UCSD-AML1 (cell line): Measurements from ENCODE around the gene KYNU.
"Not testable (repeated sequence)": the region's sequence is repeated elsewhere in the genome, so short reads cannot be mapped to it uniquely, and the experiment has no call there.

Experiments
- DNase-seq: peaks from one replicate; lab custom pipeline; 2025; ENCODE audit not compliant: unreplicated experiment; lab: John Stamatoyannopoulos, UW

KYNU gene

DNA sequence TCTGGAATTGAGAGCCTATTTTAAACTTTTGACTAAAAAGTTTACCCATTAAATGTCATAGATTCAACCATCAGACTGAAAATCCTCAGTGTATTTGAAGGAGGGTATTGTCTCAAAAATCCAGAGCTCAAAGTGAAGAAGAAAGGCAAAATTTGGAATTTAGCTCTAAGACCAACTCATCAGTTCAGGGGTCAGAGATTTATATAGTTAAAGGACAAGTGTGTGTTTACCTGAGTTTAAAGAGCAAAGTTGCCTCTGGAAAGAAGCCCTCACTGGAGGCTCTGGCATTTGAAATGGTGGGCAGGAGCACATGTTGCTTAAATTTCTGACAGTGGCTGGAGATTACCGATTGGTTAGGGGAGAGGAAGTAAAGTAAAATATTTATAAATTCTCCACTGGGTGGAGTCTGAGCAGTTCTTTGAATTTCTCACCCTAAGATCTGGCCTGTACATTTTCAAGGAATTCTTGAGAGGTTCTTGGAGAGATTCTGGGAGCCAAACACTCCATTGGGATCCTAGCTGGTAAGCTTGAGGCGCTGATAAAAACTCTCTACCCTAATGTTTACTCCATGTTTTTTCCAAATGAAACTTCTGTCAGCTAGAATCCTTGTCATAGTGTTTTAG is at the start of gene KYNU:
Gene KYNU, plus strand, starts transcription at position 449 of the 623 bp plus-strand sequence. CDS start 7,704 bp downstream, outside the sequence.
- DNase-seq, result no peak

GRCh38 chr2:142834021-142834420 is 43.4 kb upstream of the KYNU start:
- DNase-seq, result no peak

GRCh38 chr2:142840436-142840835 is 37.0 kb upstream of the KYNU start:
- no peak for DNase-seq

DNA sequence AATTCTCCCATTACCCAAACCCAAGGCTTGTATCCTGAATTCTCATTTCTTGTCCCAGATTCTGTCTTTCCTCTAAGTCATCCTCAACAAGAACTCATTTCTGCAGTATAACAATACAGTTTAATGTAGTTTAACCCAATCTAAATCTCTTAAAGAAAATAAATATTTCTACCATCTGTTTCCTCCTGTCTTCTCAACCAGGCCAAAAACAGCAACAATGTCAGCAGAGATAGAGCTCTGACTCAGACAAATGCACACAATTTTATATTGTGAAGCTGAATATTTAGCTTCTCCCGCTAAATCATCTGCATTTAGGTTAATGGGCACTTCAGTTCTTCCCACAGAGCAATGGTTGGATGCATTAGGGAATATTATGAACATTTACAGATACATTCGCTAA is 35.7 kb upstream of the KYNU start:
- DNase-seq, result no peak

GRCh38 chr2:142842369-142842768 is 35.1 kb upstream of the KYNU start:
- DNase-seq, result no peak

- DNase-seq, result no peak
Measured at GRCh38 chr2:142843731-142844130, 33.7 kb upstream of the KYNU start.

DNA sequence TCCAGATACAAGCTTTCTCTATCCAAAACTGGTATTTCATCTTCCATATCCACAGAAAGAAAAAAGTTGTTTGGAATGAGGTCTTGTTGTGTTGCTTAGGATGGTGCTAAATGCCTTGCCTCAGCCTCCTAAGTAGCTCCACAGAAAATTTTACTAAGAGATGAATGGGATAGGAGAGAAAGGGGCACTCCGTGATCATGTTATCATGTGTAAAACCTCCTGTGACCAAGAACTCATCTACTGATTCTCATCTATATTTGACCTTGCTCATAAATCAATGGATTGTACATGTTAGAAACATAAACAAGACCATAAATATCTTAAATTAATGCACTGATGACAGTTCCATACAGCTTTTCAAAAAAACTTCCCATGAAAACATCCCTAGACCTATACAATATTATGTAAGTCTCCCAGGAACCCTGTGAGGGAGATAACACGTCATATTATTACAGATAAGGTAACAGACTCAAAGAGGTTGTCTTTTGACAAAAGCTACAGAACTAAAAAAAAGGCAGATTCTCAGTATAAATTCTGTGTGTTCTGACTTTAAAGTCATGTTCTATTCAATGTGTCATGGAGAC is 29.3 kb upstream of the KYNU start:
- no peak for DNase-seq

DNA sequence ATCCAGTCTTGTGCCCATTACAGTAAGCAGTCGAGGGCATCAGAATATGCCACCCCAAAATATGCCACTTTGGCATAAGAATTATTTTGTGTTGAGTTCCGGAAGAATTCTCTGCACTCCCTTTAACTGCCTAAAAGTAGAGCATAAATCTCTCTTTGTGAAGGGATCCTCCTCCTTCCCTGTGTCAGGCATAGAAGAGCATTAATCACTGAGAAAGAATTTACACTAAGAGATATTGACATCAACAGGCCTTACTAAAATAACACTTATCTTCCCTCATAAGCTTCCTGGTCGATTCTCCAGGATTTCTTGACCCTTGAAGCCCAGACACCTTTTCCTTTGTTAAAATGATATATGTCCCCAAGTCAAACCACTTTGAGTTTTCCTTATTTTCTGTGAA is 27.6 kb upstream of the KYNU start:
- no peak for DNase-seq

- no peak for DNase-seq
Measured at GRCh38 chr2:142853912-142854311, 23.6 kb upstream of the KYNU start.

DNA sequence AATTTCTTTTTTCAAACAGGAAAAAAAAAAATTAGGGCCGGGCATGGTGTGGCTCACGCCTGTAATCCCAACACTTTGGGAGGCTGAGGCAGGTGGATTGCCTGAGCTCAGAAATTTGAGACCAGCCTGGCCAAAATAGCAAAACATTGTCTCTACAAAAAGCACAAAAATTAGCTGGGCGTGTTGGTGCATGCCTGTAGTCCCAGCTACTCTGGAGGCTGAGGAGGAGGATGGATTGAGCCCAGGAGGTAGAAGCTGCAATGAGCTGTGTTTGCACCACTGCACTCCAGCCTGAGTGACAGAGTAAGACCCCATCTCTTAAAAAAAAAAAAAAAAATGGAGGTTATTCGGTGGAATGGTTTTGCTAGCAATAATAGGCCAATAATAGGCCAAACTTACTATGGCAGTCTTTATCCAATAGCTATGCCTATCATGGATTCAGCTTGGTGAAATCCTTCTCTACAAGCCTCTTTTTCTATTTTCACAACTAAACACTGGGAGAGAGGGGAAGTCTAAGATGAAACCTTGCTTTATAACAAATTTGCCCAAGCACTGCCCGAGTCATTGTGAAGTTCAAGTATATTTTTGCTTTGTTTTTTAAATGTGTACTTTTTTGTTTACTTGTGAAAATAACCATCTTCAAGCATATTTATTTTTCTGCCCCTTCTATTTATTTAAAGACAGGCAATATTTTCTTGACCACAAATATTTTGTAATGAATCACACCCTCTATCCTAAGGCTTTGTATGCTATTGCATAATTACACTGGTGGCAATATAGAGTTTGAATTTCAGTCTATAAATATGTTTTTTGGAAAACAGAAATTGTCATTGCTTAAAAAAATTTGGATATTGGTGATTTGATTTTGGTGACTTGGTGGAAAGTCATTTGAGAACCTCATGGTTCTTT is 20.0 kb upstream of the KYNU start:
- DNase-seq, result no peak

GRCh38 chr2:142858961-142859360 is 18.5 kb upstream of the KYNU start:
- DNase-seq, result no peak

DNA sequence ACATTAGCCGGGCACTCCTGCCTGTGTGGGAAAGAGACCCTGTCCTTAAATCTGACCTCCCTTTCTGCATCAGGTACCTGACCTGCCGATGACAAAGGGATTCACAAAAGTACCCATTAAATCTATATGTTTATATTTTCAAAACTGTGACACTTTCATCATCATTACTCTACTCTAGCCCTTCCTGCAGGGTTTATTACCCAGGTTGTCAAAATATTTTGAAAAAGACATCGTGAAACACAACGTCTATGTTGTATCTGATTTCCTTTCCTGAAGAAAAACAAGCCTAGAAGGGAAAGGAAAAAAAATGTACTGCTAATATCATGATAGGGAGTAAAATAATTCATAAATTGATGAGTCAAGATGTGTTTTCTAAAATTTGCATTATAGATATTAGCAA is 15.2 kb upstream of the KYNU start:
- no peak for DNase-seq

GRCh38 chr2:142862847-142863246 is 14.6 kb upstream of the KYNU start:
- DNase-seq, result no peak

DNA sequence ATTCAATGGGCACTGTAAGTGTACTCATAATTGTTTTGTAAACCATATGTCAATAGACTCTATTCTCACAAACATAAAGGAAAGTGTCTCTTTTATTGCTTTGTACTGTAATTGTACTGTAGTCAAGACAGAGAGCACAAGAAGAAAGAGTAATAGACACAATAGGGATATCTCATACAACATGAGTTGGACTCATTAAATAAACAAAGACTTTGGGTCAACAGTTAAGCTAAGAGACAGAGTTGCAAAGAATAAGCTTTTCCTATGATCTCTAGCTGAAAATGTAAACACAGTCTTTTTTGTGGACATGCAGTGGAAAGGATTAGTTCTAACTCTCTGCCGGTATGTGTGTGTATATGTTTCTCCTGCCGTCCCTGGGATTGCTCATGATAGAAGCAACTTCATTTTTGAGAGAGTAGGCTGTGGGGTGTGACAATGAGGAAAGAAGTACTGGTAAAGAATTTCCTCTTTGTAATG is 13.9 kb upstream of the KYNU start:
- no peak for DNase-seq

DNA sequence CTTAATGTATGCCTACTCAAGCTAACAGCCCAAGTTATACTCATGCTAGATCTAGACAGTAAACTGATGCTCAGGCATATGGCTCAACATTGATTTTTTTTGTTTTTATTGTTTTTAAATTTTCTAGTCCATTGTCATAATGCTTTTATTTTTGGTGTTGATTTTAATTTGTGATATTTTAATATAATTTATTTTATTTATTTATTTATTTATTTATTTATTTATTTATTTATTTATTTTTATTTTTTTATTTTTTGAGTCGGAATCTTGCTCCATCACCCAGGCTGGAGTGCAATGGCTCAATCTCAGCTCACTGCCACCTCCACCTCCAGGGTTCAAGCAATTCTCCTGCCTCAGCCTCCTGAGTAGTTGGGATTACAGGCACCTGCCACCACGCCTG is 12.9 kb upstream of the KYNU start:
- DNase-seq, result not testable (repeated sequence)

GRCh38 chr2:142865924-142866323 is 11.5 kb upstream of the KYNU start:
- no peak for DNase-seq

- DNase-seq, result no peak
Measured at GRCh38 chr2:142866426-142866825, 11.0 kb upstream of the KYNU start.

GRCh38 chr2:142867136-142867535 is 10.3 kb upstream of the KYNU start:
- no peak for DNase-seq

- DNase-seq, result no peak
Measured at GRCh38 chr2:142868229-142868762, 9.2 kb upstream of the KYNU start.

DNA sequence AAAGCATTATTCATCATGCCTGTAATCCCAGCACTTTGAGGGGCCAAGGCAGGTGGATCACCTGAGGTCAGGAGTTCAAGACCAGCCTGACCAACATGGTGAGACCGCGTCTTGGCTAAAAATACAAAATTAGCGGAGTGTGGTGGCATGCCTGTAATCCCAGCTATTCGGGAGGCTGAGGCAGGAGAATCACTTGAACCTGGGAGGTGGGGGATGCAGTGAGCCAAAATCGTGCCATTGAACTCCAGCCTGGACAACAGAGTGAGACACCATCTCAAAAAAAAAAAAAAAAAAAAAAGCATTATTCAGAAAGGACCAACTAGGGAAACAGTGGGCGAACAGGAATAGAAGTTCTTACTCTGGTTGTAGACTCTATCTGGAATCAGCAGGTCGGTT is 8.4 kb upstream of the KYNU start:
- not testable (repeated sequence) for DNase-seq

DNA sequence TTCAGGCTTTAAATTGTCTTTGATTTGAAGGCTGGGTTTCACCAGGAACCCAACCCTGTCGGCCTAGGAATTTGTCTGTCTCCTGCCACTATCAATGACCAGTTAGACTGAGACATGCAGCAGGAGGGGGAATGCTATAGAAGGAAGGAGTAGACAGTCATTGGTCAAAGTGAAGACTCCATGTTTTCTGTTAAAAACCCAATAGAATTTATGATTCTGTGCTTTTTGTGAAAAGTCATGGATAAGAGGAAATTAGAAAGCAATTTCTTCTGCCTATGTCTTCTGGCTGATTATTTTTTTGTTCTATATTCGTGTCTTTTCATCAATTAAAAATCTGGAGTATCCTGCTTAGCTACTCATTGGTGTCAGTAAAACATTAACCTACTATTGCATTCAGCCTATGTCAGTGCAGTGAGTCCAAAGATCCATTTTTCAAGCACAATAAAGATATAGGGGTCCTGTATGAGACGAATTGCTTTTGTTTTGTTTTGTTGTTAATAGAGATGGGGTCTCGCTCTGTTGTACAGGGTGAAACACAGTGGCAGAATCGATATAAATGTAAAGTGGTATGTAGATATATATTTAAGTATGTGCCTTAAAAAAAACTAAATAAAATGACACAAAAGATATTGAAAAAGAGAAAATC is 7.9 kb upstream of the KYNU start:
- DNase-seq, result no peak
